ENCODE measurements around the gene WWOX.

WWOX gene

GRCh38 chr16:78235168-78235800 is 135.8 kb downstream of the WWOX start:
- peak; percentile 58 for DNase-seq

GRCh38 chr16:78235876-78236275 is 136.4 kb downstream of the WWOX start:
- no peak for DNase-seq

DNA sequence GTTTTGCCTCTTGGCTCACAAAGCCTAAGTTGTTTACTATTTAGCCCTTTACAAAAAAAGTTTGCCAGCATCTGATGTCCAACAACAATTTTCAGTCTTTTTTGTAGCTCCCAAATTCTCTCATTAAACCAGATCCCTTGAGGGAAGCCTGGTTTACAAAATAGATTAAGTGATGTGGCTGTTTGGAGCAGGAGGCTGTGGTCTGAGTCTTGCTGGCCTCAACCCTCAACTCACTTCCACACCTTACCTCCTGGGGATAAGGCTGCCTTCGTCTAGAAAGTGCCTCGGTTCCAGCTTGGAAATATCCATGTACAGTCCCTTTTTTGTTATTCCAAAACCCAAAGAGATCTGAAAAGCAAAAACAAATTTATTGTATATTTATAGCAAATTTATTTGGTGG is 138.4 kb downstream of the WWOX start:
- no peak for DNase-seq

- no peak for DNase-seq
Measured at GRCh38 chr16:78240459-78241222, 141.2 kb downstream of the WWOX start.

GRCh38 chr16:78242239-78242630 is 142.8 kb downstream of the WWOX start:
- no peak for DNase-seq

GRCh38 chr16:78244131-78244895 is 144.9 kb downstream of the WWOX start:
- DNase-seq: no peak

GRCh38 chr16:78246559-78246958 is 147.1 kb downstream of the WWOX start:
- DNase-seq: no peak

GRCh38 chr16:78249056-78249455 is 149.6 kb downstream of the WWOX start:
- DNase-seq: no peak

DNA sequence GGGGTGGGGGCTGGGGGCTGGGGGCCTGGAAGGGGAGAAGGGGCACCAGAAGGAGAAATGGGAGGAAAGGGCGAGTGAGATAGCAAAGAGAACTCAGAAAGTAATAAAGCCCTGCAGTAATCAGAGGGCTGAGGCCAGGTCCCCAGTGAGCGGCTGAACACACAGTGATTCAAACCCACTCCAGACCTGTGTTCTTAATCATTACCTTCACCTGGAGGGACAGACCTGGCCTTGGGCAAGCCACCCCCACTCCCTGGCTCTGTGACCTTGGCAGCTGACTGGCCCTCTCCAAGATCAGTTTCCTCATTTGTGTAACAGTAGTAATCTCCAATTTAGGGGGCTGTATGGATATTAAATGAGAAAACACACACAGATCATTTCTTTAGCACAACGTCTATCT is 150.4 kb downstream of the WWOX start:
- no peak for DNase-seq

- no peak for DNase-seq
Measured at GRCh38 chr16:78251115-78251514, 151.7 kb downstream of the WWOX start.

- no peak for DNase-seq
Measured at GRCh38 chr16:78252757-78253156, 153.3 kb downstream of the WWOX start.

GRCh38 chr16:78254841-78255240 is 155.4 kb downstream of the WWOX start:
- DNase-seq: no peak

DNA sequence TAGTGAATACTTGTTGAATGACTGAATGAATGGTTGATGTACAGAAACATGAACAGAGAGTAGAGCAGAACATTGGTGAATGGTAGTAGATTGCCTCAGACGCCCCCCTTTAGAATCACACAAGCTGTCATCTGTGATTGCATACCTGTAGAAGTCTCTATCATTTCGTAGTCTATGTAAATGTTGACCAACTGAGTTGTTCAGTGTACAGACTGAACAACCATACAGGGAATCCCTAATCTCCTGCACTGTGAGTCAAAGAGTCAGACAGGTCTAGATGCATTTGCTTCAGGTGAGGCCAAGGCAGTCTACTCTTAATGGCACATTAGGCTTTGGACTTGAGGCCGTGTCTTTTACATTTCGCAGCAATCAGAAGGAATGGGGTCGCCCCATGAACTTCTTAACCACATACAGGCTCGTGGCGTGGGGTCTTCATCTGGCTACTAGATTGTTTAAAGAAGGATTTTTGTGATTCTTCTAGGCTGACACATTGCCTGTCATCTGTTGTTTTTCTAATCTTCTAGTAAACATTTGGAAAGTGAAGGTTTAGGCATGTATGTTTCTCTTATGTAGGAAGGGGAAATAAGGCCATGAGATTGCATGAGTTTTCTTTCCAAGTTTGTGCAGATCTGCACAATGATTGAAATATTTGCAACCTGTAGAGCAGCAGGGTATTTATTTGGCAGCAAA is 157.4 kb downstream of the WWOX start:
- DNase-seq: no peak

DNA sequence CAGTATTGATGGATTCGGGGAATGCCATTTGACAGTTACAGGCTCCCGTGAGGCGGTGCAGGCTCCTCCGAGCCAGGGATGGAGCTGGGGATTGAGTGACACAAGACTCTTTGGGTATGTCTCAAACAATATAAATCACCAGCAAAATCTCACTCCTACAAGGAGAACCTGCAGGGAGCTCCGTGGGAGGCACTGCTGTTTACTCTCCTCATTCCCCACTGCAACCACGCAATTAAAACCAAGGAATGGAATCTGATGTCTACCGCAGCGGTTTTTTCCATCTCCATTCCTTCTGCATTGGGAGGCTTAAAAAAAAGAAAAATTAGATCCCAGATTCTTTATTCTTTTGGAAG is 157.9 kb downstream of the WWOX start:
- DNase-seq: no peak

DNA sequence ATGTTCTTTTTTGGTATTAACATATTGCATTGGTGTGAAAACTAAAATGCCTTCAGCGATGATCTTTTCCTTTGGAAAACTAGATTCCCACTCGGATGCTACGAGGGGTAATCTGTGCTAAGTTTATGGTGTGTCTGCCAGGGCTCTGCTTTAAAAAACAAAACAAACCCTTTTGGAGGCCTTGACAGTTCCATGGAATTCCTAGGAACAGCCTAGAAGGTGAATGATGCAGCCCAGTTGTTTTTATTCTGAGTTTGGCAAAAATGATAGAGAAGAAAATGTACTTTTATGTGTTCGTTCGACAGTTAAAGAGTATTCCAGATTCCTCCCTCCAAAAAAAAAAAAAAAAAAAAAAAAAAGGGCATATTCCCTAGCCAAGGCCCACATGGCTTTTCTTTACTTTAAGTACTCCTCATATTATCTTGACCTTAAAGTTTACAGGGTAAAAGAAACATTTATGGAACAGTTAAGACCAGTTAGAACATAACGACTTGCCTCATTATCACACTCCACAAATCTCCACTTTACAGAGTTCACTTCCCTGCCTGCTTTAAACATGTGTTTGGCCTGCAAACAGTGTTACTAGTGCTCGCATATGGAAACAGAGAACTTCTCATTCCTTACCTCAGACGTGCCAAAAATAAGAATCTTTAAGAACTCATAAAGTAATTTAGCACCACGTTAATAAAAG is 159.1 kb downstream of the WWOX start:
- DNase-seq: no peak

GRCh38 chr16:78259873-78260272 is 160.4 kb downstream of the WWOX start:
- no peak for DNase-seq

- DNase-seq: no peak
Measured at GRCh38 chr16:78264642-78265041, 165.2 kb downstream of the WWOX start.

DNA sequence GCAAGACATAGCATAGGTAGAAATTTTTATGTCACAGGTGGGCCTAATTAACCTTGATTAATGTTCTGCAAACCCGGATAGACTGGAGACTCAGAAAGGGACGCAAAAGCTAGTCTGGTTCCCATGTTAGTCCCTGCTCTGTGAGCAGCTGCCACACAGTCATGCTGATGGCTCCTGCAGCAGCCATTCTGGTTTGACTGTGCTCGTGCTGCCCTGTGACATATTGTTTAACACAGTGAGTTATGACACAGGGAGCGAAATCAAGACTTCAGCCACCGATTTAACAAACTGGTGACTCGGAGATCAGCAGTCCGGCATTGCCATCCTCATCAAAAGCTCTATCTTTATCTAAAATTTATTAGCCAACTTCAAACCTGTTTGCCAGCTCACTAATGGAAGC is 169.8 kb downstream of the WWOX start:
- DNase-seq: no peak

DNA sequence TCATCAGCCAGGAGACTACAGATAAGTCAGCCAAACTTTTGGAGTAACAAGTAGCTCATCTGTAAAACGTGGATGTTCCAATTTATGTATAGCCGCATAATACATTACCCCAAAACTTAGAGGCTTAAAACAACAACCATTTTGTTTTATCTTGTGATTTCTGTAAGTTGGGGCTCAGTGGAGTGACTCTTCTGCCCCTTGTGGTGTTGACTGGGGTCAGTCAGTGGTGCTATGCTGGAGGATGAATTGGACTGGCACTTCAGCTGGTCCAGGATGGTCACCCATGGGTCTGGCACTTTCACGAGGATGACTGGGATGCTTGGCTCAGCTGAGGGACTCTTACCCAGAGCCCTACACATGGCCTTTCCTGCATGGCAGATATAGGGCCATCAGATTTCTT is 172.5 kb downstream of the WWOX start:
- DNase-seq: no peak

GRCh38 chr16:78274771-78275170 is 175.3 kb downstream of the WWOX start:
- DNase-seq: no peak

DNA sequence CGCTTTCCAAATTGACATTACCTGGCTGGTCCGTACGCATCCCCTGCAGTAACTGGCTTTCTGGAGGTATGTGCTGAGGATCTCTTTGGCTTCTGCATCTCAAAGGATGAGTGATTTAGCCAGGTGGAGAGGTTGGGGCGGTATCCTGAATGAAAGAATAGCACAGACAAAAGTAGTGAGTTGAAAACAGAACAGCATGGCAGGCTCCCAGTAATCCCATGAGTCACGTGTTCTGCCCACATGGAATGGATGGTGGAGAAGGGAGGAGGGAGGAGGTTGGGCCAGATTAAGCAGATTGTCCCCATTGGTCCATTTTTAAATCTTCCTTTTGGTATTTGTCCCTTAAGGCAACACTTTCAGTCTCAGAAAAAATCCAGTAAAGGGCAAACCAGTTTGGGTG is 176.0 kb downstream of the WWOX start:
- no peak for DNase-seq

GRCh38 chr16:78277321-78278055 is 178.0 kb downstream of the WWOX start:
- no peak for DNase-seq

All from inflammatory macrophage treated with lipopolysaccharide for 4 hours (primary cell).